ENCODE data around the gene C1orf141. TPM values are rescaled to one million over a fixed set of nuclear protein-coding genes. Genes with fewer than 3 reads are reported as not detected.
A peak's percentile ranks its signal among the peaks of the same experiment; 100 is the strongest.

C1orf141 gene
- total and polyA plus RNA-seq, 2 donors (not counting 1 experiment from before 2014, with no cell fraction given) = not detected

DNA sequence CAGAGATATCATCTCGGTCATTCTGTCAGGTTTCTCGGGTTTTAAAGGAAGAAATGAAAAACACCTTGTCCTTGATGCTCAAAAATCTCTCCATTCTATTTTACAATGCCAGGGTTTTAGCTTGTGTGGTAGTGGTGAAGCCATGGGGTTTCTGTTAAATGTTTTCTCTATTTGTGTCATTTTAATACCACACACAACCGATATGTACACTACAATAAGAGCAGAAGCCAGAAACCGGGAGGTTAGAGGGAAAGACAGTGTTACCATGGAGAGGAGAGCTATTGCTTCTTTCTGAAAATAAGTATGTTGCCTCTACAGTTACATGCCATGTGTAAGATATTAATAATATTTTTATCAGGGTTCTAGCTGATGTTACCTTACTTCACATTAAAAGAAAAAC is 83.6 kb downstream of the C1orf141 start:
- peaks cover 11 to 15% of the 10 kb centered on the region in 2 donors for H3K4me1 ChIP-seq (ENCODE audit: control insufficient read depth in 2 of 2, insufficient read depth in 2 of 2, low read length in 2 of 2)
- ATAC-seq (ENCODE audit: low read depth) (no peak), DNase-seq (no peak)
- H3K4me2 ChIP-seq (replicated peaks; ENCODE audit: low read depth, low read length, poor library complexity, severe bottlenecking) = no peak overlapping the region
- no peaks in the 10 kb centered on the region for H3K27me3 ChIP-seq (replicated peaks in 1 of 4; ENCODE audit: control extremely low read depth in 1 of 4, control insufficient read depth in 3 of 4, insufficient read depth in 4 of 4, low read length in 3 of 4)
- no peaks in the 10 kb centered on the region for H3K9me3 ChIP-seq (ENCODE audit: control extremely low read depth in 1 of 3, control insufficient read depth in 2 of 3, insufficient read depth in 1 of 3, low read length in 2 of 3)
- CTCF ChIA-PET = interaction anchor here (0.7 to 5.1 kb wide), 3 partner anchors 55 to 121 kb away, joined by 3 to 24 read pairs (median 3); no protein-coding TSS in a partner anchor
- H3K4me3 ChIP-seq (ENCODE audit: control extremely low read depth in 1 of 5, extremely low read depth in 1 of 5, insufficient read depth in 1 of 5, low read depth in 2 of 5, low read length in 4 of 5) = no peak overlapping the region
- POLR2A ChIA-PET = no interaction called here
- no peaks in the 10 kb centered on the region for H4K20me1 ChIP-seq (ENCODE audit: control insufficient read depth, insufficient read depth, low read length, poor library complexity, severe bottlenecking)
- H3K9ac ChIP-seq (ENCODE audit: low read length) = no peak overlapping the region
- intact Hi-C loops (cut with micrococcal nuclease) = loop anchor here (5.0 kb wide), 2 partner anchors 69 to 1984 kb away; no protein-coding TSS in a partner anchor
- no peaks in the 10 kb centered on the region for H3K27me3 Mint-ChIP-seq
- TF ChIP-seq EZH2 (IDR thresholded peaks at IDR 0.05; ENCODE audit: borderline replicate concordance, insufficient read depth, low read depth, low read length, poor library complexity, severe bottlenecking) = no peak
- TF ChIP-seq, protein P1, sequence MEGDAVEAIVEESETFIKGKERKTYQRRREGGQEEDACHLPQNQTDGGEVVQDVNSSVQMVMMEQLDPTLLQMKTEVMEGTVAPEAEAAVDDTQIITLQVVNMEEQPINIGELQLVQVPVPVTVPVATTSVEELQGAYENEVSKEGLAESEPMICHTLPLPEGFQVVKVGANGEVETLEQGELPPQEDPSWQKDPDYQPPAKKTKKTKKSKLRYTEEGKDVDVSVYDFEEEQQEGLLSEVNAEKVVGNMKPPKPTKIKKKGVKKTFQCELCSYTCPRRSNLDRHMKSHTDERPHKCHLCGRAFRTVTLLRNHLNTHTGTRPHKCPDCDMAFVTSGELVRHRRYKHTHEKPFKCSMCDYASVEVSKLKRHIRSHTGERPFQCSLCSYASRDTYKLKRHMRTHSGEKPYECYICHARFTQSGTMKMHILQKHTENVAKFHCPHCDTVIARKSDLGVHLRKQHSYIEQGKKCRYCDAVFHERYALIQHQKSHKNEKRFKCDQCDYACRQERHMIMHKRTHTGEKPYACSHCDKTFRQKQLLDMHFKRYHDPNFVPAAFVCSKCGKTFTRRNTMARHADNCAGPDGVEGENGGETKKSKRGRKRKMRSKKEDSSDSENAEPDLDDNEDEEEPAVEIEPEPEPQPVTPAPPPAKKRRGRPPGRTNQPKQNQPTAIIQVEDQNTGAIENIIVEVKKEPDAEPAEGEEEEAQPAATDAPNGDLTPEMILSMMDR (IDR thresholded peaks at IDR 0.05) = no peak
- H3K27ac Mint-ChIP-seq = no peak overlapping the region
- H3K36me3 ChIP-seq (replicated peaks in 1 of 2; ENCODE audit: control extremely low read depth in 1 of 2, control insufficient read depth in 1 of 2, extremely low read depth in 1 of 2, insufficient read depth in 2 of 2, low read length in 1 of 2) = peaks cover 9 to 36% of the 10 kb centered on the region in 2 experiments
- no peak overlapping the region for H3K4me3 Mint-ChIP-seq
- H3K4me1 Mint-ChIP-seq = peaks cover 26% of the 10 kb centered on the region
- no CpG with 5 or more reads among the region's 4 CpGs for WGBS (ENCODE audit: insufficient coverage)
- H3K9me3 Mint-ChIP-seq (ENCODE audit: insufficient read depth) = no peaks in the 10 kb centered on the region
- peaks cover 15% of the 10 kb centered on the region for H3K79me2 ChIP-seq (ENCODE audit: control insufficient read depth, insufficient read depth, low read length)
- H2AFZ ChIP-seq (ENCODE audit: insufficient read depth, low read depth, low read length, poor library complexity, severe bottlenecking) = no peak overlapping the region
- H3K27ac ChIP-seq (ENCODE audit: low read length in 2 of 2) = no peak overlapping the region

DNA sequence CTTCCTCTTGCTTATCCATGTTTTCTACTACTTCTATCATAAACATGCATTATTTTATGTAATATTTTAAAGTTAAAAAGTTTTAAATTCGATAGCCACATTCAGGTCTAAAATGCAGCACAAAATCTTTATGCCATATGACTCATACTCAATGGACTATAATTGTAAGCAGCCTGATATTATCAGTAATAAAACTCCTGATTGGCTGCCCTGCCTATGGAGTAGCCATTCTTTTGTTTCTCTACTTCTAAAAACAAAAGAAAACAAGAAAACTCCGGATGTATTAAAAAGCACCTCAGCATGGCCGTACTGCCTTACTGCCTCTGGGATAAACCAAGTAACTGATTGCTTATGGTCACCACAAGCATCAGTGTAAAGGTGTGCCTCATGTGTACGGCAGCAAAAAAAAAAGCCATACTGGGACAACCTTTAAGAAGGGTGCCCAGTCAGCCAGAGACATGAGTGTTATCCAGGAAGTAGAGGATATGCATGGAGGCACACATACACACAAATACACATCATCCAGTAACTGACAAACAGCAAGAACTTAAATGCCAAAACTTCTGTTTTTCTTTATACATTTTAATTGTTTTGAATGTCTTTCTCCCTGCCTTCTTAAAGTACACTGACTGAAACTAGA is 90.0 kb downstream of the C1orf141 start:
- peaks cover 17% of the 10 kb centered on the region for H3K4me1 Mint-ChIP-seq
- Histone ChIP-seq H2AFZ (ENCODE audit: insufficient read depth, low read depth, low read length, poor library complexity, severe bottlenecking) (no peak overlapping the region), H3K27ac (ENCODE audit: low read length in 2 of 2) (no peak overlapping the region), H3K9ac (ENCODE audit: low read length) (no peak overlapping the region), H3K4me3 (ENCODE audit: control extremely low read depth in 1 of 5, extremely low read depth in 1 of 5, insufficient read depth in 1 of 5, low read depth in 2 of 5, low read length in 4 of 5) (no peak overlapping the region), H3K27me3 (replicated peaks in 1 of 4; ENCODE audit: control extremely low read depth in 1 of 4, control insufficient read depth in 3 of 4, insufficient read depth in 4 of 4, low read length in 3 of 4) (no peaks in the 10 kb centered on the region), H3K4me1 (ENCODE audit: control insufficient read depth in 2 of 2, insufficient read depth in 2 of 2, low read length in 2 of 2) (peaks cover 4 to 9% of the 10 kb centered on the region in 2 donors), H3K9me3 (ENCODE audit: control extremely low read depth in 1 of 3, control insufficient read depth in 2 of 3, insufficient read depth in 1 of 3, low read length in 2 of 3) (no peaks in the 10 kb centered on the region), H4K20me1 (ENCODE audit: control insufficient read depth, insufficient read depth, low read length, poor library complexity, severe bottlenecking) (no peaks in the 10 kb centered on the region), H3K79me2 (ENCODE audit: control insufficient read depth, insufficient read depth, low read length) (peaks cover 29% of the 10 kb centered on the region), H3K36me3 (replicated peaks in 1 of 2; ENCODE audit: control extremely low read depth in 1 of 2, control insufficient read depth in 1 of 2, extremely low read depth in 1 of 2, insufficient read depth in 2 of 2, low read length in 1 of 2) (peaks cover 24 to 54% of the 10 kb centered on the region in 2 experiments), H3K4me2 (replicated peaks; ENCODE audit: low read depth, low read length, poor library complexity, severe bottlenecking) (no peak overlapping the region)
- DNase-seq (peak; percentile 24), ATAC-seq (ENCODE audit: low read depth) (peak; percentile 68)
- ChIA-PET POLR2A (no interaction called here), CTCF (interaction anchor here (1.2 to 2.7 kb wide), 3 partner anchors 49 to 104 kb away, joined by 3 to 8 read pairs (median 7); no protein-coding TSS in a partner anchor)
- TF ChIP-seq, protein P1 (IDR thresholded peaks at IDR 0.05) = no peak
- TF ChIP-seq EZH2 (IDR thresholded peaks at IDR 0.05; ENCODE audit: borderline replicate concordance, insufficient read depth, low read depth, low read length, poor library complexity, severe bottlenecking) = no peak
- H3K4me3 Mint-ChIP-seq = peak overlapping the region; percentile 33
- H3K27ac Mint-ChIP-seq = no peak overlapping the region
- H3K9me3 Mint-ChIP-seq (ENCODE audit: insufficient read depth) = no peaks in the 10 kb centered on the region
- WGBS (ENCODE audit: insufficient coverage) = 44% methylated on average over 2 of the region's 4 CpGs
- H3K27me3 Mint-ChIP-seq = no peaks in the 10 kb centered on the region
- intact Hi-C loops (cut with micrococcal nuclease) = no loop called here

All from B cell (primary cell).